K562 (cell line): ENCODE results near the gene CD1D. TPM values are rescaled to one million over a fixed set of nuclear protein-coding genes. Genes with fewer than 3 reads are reported as not detected.
A peak's percentile ranks its signal among the peaks of the same experiment; 100 is the strongest.

Experiments used
- ARID1B ChIP-seq: fragments of 450-650 bp; IDR thresholded peaks from 2 replicates; pipeline ENCODE4 v1.6.1; 2016; ENCODE audit warnings: antibody characterized with exemption, mild to moderate bottlenecking, inconsistent platforms
- CBFA2T3 ChIP-seq: fragments of 450-650 bp; IDR thresholded peaks from 2 replicates; pipeline ENCODE4 v1.6.1; 2017
- CREB1 ChIP-seq, 2 experiments: sonication (generic) in 1 of 2; formaldehyde crosslinking in 1 of 2; IDR thresholded peaks; 2 replicates each; pipeline versions ENCODE4 v1.6.1 to v1.8.0; 2012 to 2022; ENCODE audit warnings: inconsistent platforms in 1 of 2, mild to moderate bottlenecking in 1 of 2, missing genetic modification reagents in 1 of 2, moderate library complexity in 1 of 2
- HES1 ChIP-seq: fragments of 450-650 bp; IDR thresholded peaks from 2 replicates; pipeline ENCODE4 v1.6.1; 2016; ENCODE audit warnings: low read depth, mild to moderate bottlenecking, moderate library complexity
- NR0B1 ChIP-seq: fragments of 450-650 bp; IDR thresholded peaks from one replicate; pipeline ENCODE4 v1.6.1; 2018; ENCODE audit warnings: mild to moderate bottlenecking, moderate library complexity; ENCODE audit not compliant: partially characterized antibody
- NR1H2 ChIP-seq: sonication (generic); formaldehyde crosslinking; IDR thresholded peaks from 2 replicates; pipeline ENCODE4 v1.4.0; 2020; ENCODE audit warnings: mild to moderate bottlenecking, missing genetic modification reagents
- NRF1 ChIP-seq, 2 experiments: fragments of 450-650 bp; IDR thresholded peaks in 1 of 2; conservative IDR thresholded peaks in 1 of 2; 2 replicates each; pipeline ENCODE4 v1.6.1; 2014; ENCODE audit warnings: mild to moderate bottlenecking in 2 of 2
- POU5F1 ChIP-seq: fragments of 150-350 bp; IDR thresholded peaks from 2 replicates; pipeline ENCODE4 v1.6.1; 2014; ENCODE audit warnings: borderline replicate concordance, low read length, low read depth, mild to moderate bottlenecking; ENCODE audit not compliant: partially characterized antibody
- SNIP1 ChIP-seq: fragments of 450-650 bp; IDR thresholded peaks from 2 replicates; pipeline ENCODE4 v1.7.1; 2017; ENCODE audit warnings: low read depth, mild to moderate bottlenecking
- TCF3 ChIP-seq: sonication (generic); formaldehyde crosslinking; IDR thresholded peaks from 2 replicates; pipeline ENCODE4 v1.4.0; 2020; ENCODE audit warnings: mild to moderate bottlenecking, missing genetic modification reagents
- TFE3 ChIP-seq: fragments of 450-650 bp; formaldehyde crosslinking; IDR thresholded peaks from 2 replicates; pipeline ENCODE4 v1.4.0; 2020; ENCODE audit warnings: mild to moderate bottlenecking, mixed read lengths
- VEZF1 ChIP-seq: fragments of 200-800 bp; sonication (Bioruptor generic); IDR thresholded peaks from 2 replicates; pipeline ENCODE4 v1.6.1; 2017; ENCODE audit warnings: missing genetic modification characterization, missing compliant biosample characterization
- ZKSCAN3 ChIP-seq: fragments of 250-450 bp; sonication (Bioruptor Pico); IDR thresholded peaks from 2 replicates; pipeline ENCODE4 v1.4.0; 2020
- ZNF639 ChIP-seq, 2 experiments: fragments of 200-800 bp in 1 of 2; sonication (Bioruptor generic) in 1 of 2; sonication (generic) in 1 of 2; formaldehyde crosslinking in 1 of 2; IDR thresholded peaks in 1 of 2; conservative IDR thresholded peaks in 1 of 2; 2 replicates each; pipeline versions ENCODE4 v1.5.0 to v1.6.1; 2016 to 2020; ENCODE audit warnings: missing compliant biosample characterization in 1 of 2, missing genetic modification characterization in 1 of 2, missing genetic modification reagents in 1 of 2
- ZNF778 ChIP-seq: fragments of 450-650 bp; formaldehyde crosslinking; IDR thresholded peaks from 2 replicates; pipeline ENCODE4 v1.4.0; 2020; ENCODE audit warnings: mild to moderate bottlenecking, moderate library complexity
- ZSCAN32 ChIP-seq: fragments of 450-650 bp; formaldehyde crosslinking; IDR thresholded peaks from 2 replicates; pipeline ENCODE4 v1.4.0; 2020; ENCODE audit warnings: mild to moderate bottlenecking, moderate library complexity
- polyA plus RNA-seq, 8 experiments: library from polyadenylated mRNA; depleted of rRNA in 4 of 8; stranded (reverse) in 5 of 8; unstranded in 3 of 8; fragments of >200 nt; fragmentation: Nextera tagmentation in 2 of 8; fragmentation: Illumina TruSeq in 1 of 8; extraction: Ambion mirVana in 2 of 8; extraction: Trizol in 1 of 8; gene quantifications; 2 replicates each; pipeline versions ENCODE4 v1.2.1 to v1.2.3, GENCODE V29; 2011 to 2014; ENCODE audit warnings: inconsistent platforms in 1 of 8, missing spikeins in 1 of 8
- total RNA-seq, 7 experiments: library from RNA; depleted of rRNA in 6 of 7; stranded (reverse); fragments of >200 nt in 6 of 7; fragmentation: Illumina TruSeq in 2 of 7; extraction: Trizol in 2 of 7; gene quantifications; 2 replicates each; pipeline versions ENCODE4 v1.2.1 to v1.2.3, GENCODE V29; 2011 to 2021; ENCODE audit warnings: low replicate concordance in 1 of 7
- TF ChIP-seq, protein P1 (sequence below): fragments of 250-450 bp; sonication (Bioruptor Pico); IDR thresholded peaks from 2 replicates; pipeline ENCODE4 v1.8.0; 2022; ENCODE audit warnings: inconsistent platforms

The CD1D gene
- total and polyA plus RNA-seq, 9 of the 15 experiments (the other 6 are each of a cell fraction or from before 2014, with no cell fraction given), result 0.03 TPM; not detected in 8

- TF ChIP-seq HES1 (no peak), TCF3 (peak; percentile 47), SNIP1 (no peak), NR1H2 (CRISPR knock-in tag) (no peak), CREB1 (IDR thresholded peaks at IDR 0.05) (no peak), CREB1 (CRISPR knock-in tag; IDR thresholded peaks at IDR 0.05) (no peak), ZSCAN32 (CRISPR knock-in tag) (no peak), ZNF778 (no peak), NR0B1 (no peak), CBFA2T3 (peak; percentile 75), POU5F1 (no peak), TFE3 (CRISPR knock-in tag) (no peak), VEZF1 (CRISPR knock-in tag) (no peak), ZKSCAN3 (no peak), ZNF639 (CRISPR knock-in tag; conservative IDR thresholded peaks at IDR 0.05 in 1 of 2, IDR thresholded peaks at IDR 0.05 in 1 of 2) (no peak), ARID1B (peak; percentile 64), NRF1 (conservative IDR thresholded peaks at IDR 0.05 in 1 of 2, IDR thresholded peaks at IDR 0.05 in 1 of 2) (no peak)
- TF ChIP-seq, protein P1, sequence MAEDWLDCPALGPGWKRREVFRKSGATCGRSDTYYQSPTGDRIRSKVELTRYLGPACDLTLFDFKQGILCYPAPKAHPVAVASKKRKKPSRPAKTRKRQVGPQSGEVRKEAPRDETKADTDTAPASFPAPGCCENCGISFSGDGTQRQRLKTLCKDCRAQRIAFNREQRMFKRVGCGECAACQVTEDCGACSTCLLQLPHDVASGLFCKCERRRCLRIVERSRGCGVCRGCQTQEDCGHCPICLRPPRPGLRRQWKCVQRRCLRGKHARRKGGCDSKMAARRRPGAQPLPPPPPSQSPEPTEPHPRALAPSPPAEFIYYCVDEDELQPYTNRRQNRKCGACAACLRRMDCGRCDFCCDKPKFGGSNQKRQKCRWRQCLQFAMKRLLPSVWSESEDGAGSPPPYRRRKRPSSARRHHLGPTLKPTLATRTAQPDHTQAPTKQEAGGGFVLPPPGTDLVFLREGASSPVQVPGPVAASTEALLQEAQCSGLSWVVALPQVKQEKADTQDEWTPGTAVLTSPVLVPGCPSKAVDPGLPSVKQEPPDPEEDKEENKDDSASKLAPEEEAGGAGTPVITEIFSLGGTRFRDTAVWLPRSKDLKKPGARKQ (CRISPR knock-in tag), result no peak
Measured at GRCh38 chr1:158155673-158156072, 25.0 kb upstream of the CD1D start (continued).
